Stromal cell of bone marrow (primary cell): ENCODE measurements around the gene S100A14.
A peak's percentile ranks its signal among the peaks of the same experiment; 100 is the strongest.
"Not testable (repeated sequence)": the region's sequence is repeated elsewhere in the genome, so short reads cannot be mapped to it uniquely, and the experiment has no call there.

ENCODE experiments used
- DNase-seq: peaks from one replicate; pipeline ENCODE4 v3.0.0-alpha.2; 2012; ENCODE audit warnings: low read depth

The S100A14 gene

DNA sequence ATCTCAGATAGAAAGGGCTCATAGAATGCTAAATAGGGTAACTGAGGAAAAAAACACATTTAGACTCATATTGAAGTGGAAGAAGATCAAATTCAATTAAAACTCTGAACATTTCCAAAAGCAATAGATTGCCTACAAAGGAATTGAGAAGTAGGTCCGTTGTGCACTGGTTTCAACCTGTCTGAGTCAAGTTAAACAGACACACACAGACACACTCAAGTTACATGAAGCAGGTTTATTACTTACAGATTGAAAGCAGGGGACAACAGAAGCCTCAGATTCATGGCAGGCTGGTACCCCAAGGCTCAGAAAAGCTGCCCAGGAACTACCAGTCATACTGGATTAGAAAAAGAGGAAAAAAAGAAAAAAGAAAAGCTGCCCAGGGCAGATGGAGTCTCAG is 29.8 kb downstream of the S100A14 start:
- DNase-seq = no peak

GRCh38 chr1:153585006-153585405 is 31.1 kb downstream of the S100A14 start:
- no peak for DNase-seq

- no peak for DNase-seq
Measured at GRCh38 chr1:153583976-153584375, 32.1 kb downstream of the S100A14 start.

GRCh38 chr1:153583514-153583913 is 32.6 kb downstream of the S100A14 start:
- DNase-seq = not testable (repeated sequence)

GRCh38 chr1:153582836-153583235 is 33.3 kb downstream of the S100A14 start:
- DNase-seq = not testable (repeated sequence)

DNA sequence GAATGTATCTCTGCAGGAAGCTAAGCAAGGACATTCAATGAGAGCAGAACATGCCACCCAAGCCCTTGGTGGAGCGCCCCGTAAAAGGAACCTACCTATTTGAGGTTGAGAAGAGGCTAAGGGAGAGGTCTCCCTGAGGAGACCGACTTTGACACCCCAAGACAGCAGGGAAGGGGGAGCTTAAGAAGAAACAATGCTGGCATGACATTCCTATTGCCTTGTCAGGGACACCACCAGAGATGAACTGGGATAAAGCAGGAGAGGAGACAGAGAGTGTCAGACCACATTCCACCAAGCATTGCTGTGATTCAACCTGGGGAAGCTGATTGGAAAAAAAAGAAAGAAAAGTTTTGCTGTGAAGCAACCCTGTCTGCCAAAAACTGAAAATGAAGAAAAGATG is 37.2 kb downstream of the S100A14 start:
- no peak for DNase-seq

GRCh38 chr1:153578490-153578889 is 37.6 kb downstream of the S100A14 start:
- no peak for DNase-seq

GRCh38 chr1:153577624-153578051 is 38.5 kb downstream of the S100A14 start:
- no peak for DNase-seq

DNA sequence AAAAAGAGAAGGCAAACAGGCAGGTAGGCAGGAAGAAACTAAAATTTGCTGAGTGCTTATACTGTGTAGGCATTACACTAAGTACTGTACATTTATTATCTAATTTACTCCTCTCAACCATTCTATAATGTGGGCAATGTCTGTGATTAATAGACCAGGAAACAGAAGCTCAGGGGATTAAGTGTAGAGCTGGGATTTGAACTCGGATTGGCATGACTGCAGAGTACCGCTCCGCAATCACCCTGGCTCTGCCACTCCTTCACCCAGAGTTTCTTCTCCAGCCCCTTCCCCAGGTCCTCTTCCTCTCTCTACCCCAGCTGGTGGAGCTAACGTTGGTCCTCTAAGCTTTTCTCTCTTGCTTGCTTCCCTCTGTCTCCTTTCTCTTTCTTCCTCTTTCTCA is 39.0 kb downstream of the S100A14 start:
- DNase-seq = no peak

GRCh38 chr1:153575497-153575896 is 40.6 kb downstream of the S100A14 start:
- not testable (repeated sequence) for DNase-seq

DNA sequence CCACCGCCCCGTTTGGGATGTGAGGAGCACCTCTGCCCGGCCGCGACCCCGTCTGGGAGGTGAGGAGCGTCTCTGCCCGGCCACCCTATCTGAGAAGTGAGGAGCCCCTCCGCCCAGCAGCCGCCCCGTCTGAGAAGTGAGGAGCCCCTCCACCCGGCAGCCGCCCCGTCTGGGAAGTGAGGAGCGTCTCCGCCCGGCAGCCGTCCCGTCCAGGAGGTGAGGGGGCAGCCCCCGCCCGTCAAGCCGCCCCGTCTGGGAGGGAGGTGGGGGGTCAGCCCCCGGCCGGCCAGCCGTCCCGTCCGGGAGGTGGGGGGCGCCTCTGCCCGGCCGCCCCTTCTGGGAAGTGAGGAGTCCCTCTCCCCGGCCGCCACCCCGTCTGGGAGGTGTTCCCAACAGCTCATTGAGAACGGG is 41.0 kb downstream of the S100A14 start:
- not testable (repeated sequence) for DNase-seq

- no peak for DNase-seq
Measured at GRCh38 chr1:153573351-153573750, 42.8 kb downstream of the S100A14 start.

- DNase-seq = peak; percentile 86
Measured at GRCh38 chr1:153572569-153573015, 43.5 kb downstream of the S100A14 start.

- no peak for DNase-seq
Measured at GRCh38 chr1:153571706-153572105, 44.4 kb downstream of the S100A14 start.

- no peak for DNase-seq
Measured at GRCh38 chr1:153570874-153571273, 45.3 kb downstream of the S100A14 start.

DNA sequence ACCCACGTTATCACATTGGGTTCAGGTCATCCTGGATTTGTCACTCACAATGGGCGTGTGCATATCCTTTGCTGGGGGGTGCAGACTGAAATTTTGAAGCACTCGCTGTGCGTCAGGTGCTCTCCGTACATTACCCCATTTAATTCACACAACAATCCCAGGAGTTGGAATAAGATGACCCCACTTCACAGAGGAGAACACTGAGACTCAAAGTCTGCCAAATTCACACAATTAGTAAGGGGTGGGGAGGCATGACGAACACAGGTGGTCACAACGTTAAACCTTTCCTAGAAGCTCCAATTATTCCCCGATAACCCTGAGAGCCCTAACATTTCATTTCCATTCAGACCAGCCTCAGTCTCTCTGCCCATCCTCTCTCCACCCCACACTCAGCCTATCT is 46.7 kb downstream of the S100A14 start:
- DNase-seq = no peak

DNA sequence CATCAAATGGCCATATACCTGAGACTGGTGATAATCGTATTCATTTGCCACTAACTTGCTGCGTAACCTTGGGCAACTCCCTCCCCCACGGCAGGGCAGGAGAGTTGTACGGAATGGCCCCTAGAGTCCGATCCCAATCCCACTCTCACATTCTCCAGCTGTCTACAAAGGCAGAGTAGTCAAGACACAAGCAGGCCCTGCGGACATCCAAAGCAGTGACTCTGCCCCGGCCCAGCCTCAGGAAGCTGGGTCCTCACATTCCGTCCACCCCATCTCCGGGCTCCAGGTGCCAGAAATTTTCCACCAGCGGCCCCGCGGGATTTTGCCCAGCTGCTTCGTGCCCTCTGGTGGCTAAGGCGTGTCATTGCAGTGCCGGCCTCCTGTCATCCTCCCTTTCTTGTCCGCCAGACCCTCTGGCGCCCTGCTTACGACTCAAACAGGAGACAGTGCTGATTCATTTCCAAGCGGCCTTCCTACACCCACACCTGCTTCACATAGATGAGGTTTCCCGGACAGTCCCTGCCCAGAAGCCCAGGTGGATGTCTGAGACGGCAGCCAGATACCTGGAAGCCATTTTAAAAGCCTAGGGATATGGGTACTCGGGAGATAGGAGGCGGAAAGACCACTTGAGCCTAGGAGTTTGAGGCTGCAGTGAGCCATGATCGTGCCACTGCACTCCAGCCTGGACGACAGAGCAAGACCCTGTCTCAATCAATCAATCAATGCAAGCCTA is 47.6 kb downstream of the S100A14 start:
- DNase-seq = peak; percentile 60

DNA sequence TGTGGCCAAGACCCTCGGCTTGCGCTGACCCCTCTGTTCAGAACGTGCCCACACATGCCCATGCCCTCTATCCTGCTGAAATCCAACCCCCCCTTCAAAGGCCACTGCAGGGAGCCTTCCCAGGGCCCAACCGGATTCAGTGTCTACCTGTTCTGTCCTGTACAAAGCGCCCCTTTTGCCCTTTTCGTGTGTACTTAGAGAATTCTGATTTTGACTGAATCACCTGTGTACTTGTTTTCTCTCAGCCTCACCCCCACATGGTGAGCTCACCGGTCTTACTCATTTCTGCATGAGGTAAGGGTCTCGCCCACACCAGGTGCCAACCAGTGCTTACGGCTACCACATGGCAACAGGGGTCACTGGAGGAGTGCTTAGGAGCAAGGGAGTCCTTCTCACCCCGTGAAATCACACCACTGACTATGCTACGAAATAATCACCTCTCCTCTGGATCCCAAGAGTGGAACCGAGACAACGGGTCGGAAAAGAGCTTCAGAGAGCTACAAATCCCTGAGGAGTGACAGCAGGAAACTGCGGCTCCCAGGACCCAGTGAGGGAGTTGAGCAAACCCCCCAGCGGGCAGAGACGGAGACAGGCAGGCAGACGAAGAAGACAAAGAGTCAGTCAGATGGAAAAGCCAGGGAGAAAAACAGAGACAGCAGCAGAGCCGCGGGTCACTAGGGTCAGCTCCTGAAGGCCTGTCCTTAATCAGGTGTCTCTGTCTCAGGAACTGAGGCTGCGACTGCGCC is 48.3 kb downstream of the S100A14 start:
- DNase-seq = no peak

GRCh38 chr1:153566414-153567371 is 49.4 kb downstream of the S100A14 start:
- DNase-seq = peak; percentile 94

DNA sequence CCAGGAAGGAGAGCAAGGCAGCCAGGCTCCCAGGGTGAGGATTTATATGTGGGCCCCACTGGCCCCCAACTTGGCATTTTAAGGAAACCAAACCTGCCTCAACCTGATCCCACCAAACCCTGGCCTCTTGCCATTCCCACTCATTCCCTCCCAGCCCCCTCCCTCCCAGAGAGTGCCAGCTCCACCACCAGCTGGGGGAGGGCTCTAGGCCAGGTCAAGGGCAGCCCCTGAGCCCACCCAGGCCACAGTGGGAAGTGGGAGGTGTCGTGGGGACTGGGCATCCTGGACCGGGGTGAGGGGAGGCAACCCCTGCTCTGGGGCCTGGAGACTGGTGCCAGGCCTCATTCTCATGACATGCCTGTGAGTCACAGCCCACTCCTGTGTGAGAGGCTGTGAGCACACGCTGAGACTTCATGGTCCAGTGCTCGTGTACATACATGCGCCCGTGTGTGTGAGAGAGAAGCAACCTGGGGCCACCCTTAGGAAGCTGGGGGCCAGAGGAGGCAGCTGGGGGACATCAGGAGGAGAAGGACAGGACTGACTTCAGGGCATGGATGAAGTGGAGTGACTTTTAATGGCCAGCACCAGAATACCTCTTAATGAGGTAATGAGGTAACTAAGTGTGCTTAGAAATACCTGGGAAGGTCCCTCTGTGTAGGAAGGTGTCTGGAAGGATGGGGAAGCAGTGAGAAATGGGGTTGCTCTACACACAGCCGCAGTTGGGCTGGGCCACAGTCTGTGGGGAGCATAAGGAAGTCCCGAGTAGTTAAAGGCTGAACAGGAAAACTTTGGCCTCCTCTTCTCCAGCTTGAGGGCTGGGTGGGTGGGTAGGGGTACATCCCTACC is 50.4 kb downstream of the S100A14 start, which contains the start of gene S100A2:
Gene S100A2 (minus strand): TSS at position 316 of the 846 bp plus-strand sequence. CDS start 1,967 bp downstream, outside the sequence.
- peak; percentile 90 for DNase-seq
